GM19463 (cell line): ENCODE results near the gene CBFA2T2.
"Not testable (repeated sequence)": the region's sequence is repeated elsewhere in the genome, so short reads cannot be mapped to it uniquely, and the experiment has no call there.

Experiments used
- ATAC-seq: cut with Tn5 transposase; IDR thresholded peaks from one replicate; pipeline ENCODE4 v1.9.1; 2021; ENCODE audit warnings: mild to moderate bottlenecking, moderate library complexity; ENCODE audit not compliant: unreplicated experiment

CBFA2T2 gene

DNA sequence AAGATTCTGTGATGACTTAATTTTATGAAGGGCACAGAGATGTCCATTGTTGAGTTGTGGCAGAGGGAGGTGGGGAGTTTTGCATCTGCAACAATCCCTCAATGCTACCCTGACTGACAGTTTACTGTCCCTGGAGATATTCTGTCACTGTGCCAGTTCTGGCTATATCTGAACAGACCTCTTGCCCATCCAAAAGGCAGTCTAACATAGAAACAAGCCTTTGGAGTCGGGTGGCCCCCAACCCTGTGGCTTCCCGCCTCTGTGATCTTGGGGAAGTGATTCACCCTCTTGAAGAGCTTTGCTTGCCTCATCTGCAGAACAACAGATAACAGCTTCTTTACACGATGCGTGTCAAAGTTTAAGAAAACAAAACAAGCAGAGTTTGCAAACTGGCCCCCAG, 200.1 kb downstream of the CBFA2T2 start:
- ATAC-seq, result no peak

GRCh38 chr20:33693289-33693688, 203.4 kb downstream of the CBFA2T2 start:
- ATAC-seq, result no peak

- ATAC-seq, result no peak
Observed at GRCh38 chr20:33693741-33694638, 204.1 kb downstream of the CBFA2T2 start.

DNA sequence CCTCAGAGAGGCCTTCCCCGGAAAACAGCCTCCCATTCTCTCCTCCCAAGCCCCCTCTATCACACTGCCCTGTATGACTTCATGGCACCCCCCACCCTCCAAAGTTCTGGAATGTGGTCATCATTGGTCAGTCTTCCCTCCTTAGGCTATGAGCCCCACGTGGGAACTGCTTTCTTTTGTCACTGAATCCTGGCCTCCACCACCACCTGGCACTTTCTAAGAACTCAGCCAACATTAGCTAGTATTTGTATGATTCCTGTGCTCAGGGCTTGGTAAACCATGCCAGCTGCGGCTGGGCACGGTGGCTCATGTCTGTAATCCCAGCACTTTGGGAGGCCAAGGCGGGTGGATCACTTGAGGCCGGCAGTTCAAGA, 204.7 kb downstream of the CBFA2T2 start:
- ATAC-seq, result no peak

- ATAC-seq, result no peak
Observed at GRCh38 chr20:33696448-33696847, 206.6 kb downstream of the CBFA2T2 start.

DNA sequence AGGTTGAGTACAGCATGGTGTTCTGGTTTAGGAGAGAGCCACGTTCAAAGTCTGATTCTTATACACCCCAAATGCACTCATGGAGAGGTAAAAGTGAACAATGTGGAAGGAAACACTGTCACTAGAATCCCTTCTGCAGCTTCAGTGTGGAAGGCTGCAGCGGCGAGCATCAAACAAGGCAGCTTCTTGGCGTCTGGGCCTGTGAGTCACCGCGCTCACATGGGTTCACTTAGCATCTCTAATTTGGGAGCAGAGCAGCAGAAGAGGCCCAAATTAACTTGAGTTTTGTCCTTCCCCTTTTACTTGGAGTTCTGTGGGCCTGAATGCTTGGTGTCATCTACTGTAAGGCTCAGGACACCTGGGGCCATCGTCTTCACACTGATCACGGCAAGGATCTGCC, 207.2 kb downstream of the CBFA2T2 start:
- ATAC-seq, result no peak

- ATAC-seq, result not testable (repeated sequence)
Observed at GRCh38 chr20:33698966-33699365, 209.1 kb downstream of the CBFA2T2 start.
